ENCODE results near the gene KLC3.

Gene KLC3

DNA sequence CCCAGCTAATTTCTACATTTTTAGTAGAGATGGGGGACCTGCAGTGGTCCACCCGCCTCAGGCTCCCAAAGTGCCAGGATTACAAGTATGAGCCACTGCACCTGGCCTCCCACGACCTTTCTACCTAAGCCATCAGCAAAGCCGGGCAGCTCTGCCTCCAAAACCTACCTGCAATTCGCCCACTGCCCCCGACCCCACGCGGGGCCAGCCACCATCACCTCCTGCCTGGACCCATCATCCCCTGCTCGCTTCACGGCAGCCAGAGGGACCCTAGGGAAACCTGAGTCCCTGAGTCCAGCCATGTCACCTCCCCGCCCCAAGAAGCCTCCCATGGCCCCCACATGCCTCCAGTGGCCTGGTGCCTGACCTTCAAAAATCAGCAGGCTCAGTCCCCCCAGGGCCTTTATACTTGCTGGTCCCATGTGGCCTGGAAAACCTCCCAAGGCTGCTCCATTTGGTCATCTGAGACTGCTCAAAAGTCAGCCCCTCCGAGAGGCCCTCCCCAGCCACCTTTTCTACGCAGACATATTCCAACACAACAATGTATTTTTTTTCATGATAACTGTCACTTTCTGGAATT is 17.8 kb downstream of the KLC3 start:
- no peak overlapping the region for H3K27ac Mint-ChIP-seq
- no peaks in the 10 kb centered on the region for H3K9me3 Mint-ChIP-seq
- no peaks in the 10 kb centered on the region for H3K4me1 Mint-ChIP-seq
- ATAC-seq (replicated peaks), result no peak
- no peaks in the 10 kb centered on the region for H3K27me3 Mint-ChIP-seq
- H3K36me3 Mint-ChIP-seq, result peaks cover 61 to 76% of the 10 kb centered on the region in 2 donors
- H3K4me3 Mint-ChIP-seq, result no peak overlapping the region
- DNase-seq, result no peak

DNA sequence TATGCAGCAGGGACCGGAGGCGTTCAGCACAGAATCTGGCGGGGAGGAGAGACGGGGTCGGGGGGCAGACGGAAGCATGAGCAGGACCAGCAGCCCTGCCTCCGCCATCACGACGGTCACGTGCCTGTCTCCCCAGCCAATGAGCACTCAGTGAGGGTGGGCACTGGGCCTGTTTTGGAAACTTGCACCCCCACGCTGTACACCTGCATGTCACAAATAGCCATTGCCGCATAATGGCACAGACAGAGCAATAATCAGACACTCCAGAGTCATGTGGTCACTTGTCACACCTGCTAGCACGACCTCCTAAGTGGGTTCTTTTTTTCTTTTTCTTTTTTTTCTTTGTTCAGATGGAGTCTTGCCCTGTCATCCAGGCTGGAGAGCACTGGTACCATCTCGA is 21.1 kb downstream of the KLC3 start:
- Mint-ChIP-seq H3K36me3 (peaks cover 43 to 69% of the 10 kb centered on the region in 2 donors), H3K9me3 (no peaks in the 10 kb centered on the region), H3K27me3 (no peaks in the 10 kb centered on the region), H3K4me1 (no peaks in the 10 kb centered on the region), H3K27ac (peak overlapping the region; percentile 44), H3K4me3 (no peak overlapping the region)
- DNase-seq, result no peak
- no peak for ATAC-seq (replicated peaks)

DNA sequence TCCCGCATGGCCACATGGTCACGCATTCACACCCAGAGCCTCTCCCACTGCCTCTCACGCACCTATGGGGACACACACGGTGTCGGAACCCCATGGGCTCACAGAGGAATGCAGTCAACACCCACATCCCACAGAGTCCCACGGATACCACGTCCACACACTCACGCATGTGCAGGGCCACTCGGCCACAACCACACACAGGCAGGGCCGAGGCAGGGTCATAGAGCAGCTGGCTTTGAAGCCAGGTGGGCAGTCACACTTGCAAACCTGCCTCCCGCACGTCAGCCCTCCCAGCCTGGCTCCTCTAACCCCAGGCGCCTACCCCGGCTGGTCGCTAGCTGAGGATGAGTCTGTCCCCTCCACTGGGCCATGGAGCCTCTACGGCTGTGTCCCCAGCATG is 21.7 kb downstream of the KLC3 start:
- H3K27me3 Mint-ChIP-seq, result no peaks in the 10 kb centered on the region
- no peaks in the 10 kb centered on the region for H3K4me1 Mint-ChIP-seq
- H3K4me3 Mint-ChIP-seq, result no peak overlapping the region
- DNase-seq (no peak), ATAC-seq (replicated peaks) (no peak)
- H3K27ac Mint-ChIP-seq, result no peak overlapping the region
- no peaks in the 10 kb centered on the region for H3K9me3 Mint-ChIP-seq
- peaks cover 37 to 64% of the 10 kb centered on the region in 2 donors for H3K36me3 Mint-ChIP-seq

DNA sequence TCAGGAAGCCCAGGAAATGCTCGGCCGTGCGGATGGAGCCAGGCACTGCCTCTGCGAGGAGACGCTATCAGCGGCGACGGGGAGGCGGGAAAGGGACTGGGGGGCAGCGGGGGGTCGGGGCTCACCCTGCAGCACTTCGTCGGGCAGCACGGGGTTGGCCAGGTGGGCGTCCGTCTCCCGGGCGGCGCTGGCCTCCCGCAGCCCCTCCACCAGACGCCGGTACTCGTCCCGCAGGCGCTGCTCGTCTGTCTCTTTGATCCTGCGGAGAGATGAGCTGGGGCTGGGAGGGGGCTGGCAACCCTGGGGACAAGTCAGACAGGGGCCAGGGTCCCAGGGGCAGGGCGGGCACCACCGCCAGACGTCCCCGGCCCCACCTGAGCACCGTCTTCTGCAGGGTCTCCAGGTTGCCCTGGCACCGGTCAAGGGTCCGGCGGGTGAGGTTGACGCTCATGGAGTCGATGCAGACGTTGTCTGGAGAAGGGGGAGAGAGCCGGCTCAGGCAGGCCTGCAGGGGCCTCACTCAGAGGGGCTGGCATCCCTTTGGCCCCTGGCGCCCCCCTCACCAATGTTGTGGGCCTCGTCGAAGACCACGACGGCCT is 23.4 kb downstream of the KLC3 start:
- H3K27me3 Mint-ChIP-seq, result no peaks in the 10 kb centered on the region
- no peak for ATAC-seq (replicated peaks)
- no peak overlapping the region for H3K27ac Mint-ChIP-seq
- no peak for DNase-seq
- H3K4me3 Mint-ChIP-seq, result no peak overlapping the region
- H3K9me3 Mint-ChIP-seq, result no peaks in the 10 kb centered on the region
- H3K4me1 Mint-ChIP-seq, result peaks cover 2 to 9% of the 10 kb centered on the region in 2 donors
- peaks cover 33 to 57% of the 10 kb centered on the region in 2 donors for H3K36me3 Mint-ChIP-seq

DNA sequence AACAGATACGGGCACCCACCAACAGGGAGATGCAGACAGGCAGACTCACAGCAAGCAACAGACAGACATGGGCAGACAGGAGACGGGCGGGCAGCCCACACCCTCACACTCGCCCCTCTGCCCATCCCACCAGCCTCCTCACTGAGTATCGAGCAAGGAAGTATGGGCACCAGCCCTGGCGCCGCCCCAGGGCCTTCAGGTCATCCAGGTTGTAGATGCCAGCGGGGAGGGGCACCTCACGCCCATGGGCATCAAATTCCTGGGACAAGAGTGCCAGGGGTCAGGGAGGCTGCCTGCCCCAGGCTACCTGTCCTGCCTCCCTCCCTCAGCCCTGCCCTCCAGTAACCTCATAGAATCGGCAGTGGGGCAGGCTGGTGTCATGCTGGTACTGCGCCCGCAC is 24.1 kb downstream of the KLC3 start:
- ATAC-seq (replicated peaks) (no peak), DNase-seq (no peak)
- H3K4me1 Mint-ChIP-seq, result peaks cover 4 to 14% of the 10 kb centered on the region in 2 donors
- no peaks in the 10 kb centered on the region for H3K9me3 Mint-ChIP-seq
- peaks cover 26 to 51% of the 10 kb centered on the region in 2 donors for H3K36me3 Mint-ChIP-seq
- no peaks in the 10 kb centered on the region for H3K27me3 Mint-ChIP-seq
- no peak overlapping the region for H3K4me3 Mint-ChIP-seq
- H3K27ac Mint-ChIP-seq, result no peak overlapping the region

DNA sequence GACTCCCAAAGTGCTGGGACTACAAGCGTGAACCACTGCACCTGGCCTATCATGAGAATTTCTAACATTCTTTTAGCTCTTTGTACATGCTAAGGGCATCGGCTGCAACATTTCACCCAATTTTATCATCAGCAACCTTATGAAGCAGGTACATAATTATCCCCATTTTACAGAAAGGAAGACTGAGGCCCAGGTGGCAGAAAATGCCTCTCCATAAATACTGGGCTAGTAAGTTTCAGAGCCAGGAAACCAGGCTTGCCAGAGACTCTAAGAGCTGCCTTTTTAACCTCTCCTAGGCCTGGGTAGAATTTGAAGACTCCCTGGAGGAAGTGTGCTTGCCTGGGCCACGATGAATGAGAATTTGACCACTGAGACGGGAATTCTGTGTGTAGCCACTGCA is 27.6 kb downstream of the KLC3 start:
- no peak for DNase-seq
- Mint-ChIP-seq H3K4me3 (no peak overlapping the region), H3K27ac (no peak overlapping the region), H3K4me1 (peaks cover 6 to 23% of the 10 kb centered on the region in 2 donors), H3K9me3 (no peaks in the 10 kb centered on the region), H3K36me3 (peaks cover 13 to 28% of the 10 kb centered on the region in 2 donors), H3K27me3 (no peaks in the 10 kb centered on the region)
- ATAC-seq (replicated peaks), result no peak

DNA sequence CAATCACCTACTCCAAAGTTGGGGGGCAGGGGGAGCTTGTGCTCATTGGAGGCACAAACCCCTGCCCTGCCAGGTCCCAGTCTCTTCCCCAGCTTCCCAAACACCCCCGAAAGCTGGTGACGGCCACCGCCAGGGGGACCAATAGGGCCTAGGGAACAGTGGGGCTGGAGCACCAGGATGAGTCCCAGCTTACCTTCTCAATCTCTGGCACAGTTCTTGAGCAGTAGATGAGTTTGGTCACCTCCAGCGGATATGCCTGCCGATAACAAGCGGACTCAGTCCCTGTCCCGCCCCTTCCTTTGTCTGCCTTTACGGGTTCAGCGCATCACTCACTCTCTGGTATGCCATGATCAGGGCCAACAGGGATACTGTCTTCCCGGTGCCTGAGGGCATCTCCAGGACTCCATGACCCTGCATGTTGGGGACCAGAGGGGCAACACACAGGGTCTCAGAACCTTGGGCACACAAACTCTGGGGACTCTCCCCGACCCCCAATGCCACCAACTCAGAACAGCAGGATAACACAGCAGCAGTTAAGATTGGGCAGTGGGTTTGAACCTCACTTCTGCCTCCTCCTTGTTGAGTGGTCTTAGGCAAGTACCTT is 28.3 kb downstream of the KLC3 start:
- ATAC-seq (replicated peaks) (no peak), DNase-seq (no peak)
- H3K9me3 Mint-ChIP-seq, result no peaks in the 10 kb centered on the region
- H3K36me3 Mint-ChIP-seq, result peaks cover 11 to 25% of the 10 kb centered on the region in 2 donors
- peak overlapping the region; percentile 19 to 51 for H3K4me3 Mint-ChIP-seq
- peaks cover 4 to 5% of the 10 kb centered on the region in 2 donors for H3K27me3 Mint-ChIP-seq
- H3K27ac Mint-ChIP-seq, result no peak overlapping the region
- H3K4me1 Mint-ChIP-seq, result peaks cover 6 to 23% of the 10 kb centered on the region in 2 donors

DNA sequence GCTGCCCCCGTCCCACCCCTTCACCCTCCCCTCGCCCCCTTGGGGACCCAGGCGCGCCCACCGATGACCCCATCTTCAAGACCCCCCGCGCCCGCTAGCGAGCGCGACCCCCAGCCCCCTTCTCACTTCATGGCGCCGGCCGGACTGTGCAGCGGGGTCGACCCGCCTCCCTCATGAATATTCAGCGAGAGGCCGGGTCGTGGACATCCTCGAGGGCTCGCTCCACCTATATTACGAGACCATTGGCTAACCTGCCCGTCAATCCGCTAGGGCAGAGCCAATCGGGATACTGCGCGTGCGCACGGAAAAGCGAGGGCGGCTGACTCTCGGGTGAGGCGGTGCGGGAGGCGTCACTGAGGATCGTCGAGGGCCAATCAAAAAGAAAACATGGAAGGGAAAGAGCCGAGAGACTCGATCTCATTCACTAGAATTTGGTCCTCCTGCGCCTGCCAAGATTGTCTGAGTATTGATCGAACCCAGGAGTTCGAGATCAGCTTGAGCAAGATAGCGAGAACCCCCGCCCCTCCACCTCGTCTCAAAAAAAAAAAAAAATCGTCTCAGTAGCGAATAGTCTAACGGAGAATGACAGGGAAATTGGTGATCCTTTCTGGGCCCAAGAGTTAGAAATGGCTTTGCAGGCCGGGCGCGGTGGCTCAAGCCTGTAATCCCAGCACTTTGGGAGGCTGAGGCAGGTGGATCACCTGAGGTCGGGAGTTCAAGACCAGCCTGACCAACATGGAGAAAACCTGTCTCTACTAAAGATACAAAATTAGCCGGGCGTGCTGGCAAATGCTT is 30.1 kb downstream of the KLC3 start, which contains the start of gene ERCC2:
ERCC2 (minus strand) TSS at position 164 of the 795 bp plus-strand sequence; CDS start at position 131, 33 bp downstream.
- H3K4me1 Mint-ChIP-seq, result peaks cover 6 to 23% of the 10 kb centered on the region in 2 donors
- H3K27me3 Mint-ChIP-seq, result peaks cover 10 to 15% of the 10 kb centered on the region in 2 donors
- peak; percentile 100 for DNase-seq
- peak within 1 kb of the TSS; percentile 90 for H3K4me3 Mint-ChIP-seq
- H3K36me3 Mint-ChIP-seq, result peaks cover 4 to 14% of the 10 kb centered on the region in 2 donors
- H3K9me3 Mint-ChIP-seq, result no peaks in the 10 kb centered on the region
- ATAC-seq (replicated peaks), result peak; percentile 99
- H3K27ac Mint-ChIP-seq, result peak within 1 kb of the TSS; percentile 99

DNA sequence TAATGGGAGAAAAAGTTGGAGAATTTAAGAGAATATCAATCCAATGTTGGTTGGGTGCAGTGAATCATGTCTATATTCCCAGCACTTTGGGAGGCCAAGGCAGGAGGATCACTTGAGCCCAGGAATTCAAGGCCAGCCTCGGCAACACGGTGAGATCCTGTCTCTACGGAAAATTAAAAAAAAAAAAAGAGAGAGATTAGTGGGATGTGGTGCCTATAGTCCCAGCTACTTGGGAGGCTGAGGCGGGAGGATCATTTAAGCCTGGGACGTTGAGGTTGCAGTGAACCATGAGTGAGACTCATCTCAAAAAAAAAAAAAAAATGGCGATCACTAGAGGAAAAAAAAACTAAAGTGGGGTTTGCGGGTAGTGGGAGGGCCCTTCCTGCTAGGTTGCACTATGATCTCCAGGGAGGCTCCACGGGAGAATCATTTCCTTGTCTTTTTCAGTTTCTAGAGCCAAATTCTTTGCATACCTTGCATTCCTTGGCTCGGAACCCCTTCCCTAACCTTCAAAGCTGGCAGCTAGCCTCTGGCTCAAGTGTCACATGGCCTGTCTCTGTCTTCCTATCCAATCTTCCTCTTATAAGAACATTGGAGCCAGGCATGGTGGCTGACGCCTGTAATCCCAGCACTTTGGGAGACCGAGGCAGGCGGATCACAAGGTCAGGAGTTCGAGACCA is 35.6 kb downstream of the KLC3 start:
- H3K27ac Mint-ChIP-seq, result no peak overlapping the region
- H3K27me3 Mint-ChIP-seq, result peaks cover 10 to 15% of the 10 kb centered on the region in 2 donors
- H3K9me3 Mint-ChIP-seq, result no peaks in the 10 kb centered on the region
- DNase-seq (no peak), ATAC-seq (replicated peaks) (no peak)
- no peaks in the 10 kb centered on the region for H3K36me3 Mint-ChIP-seq
- no peak overlapping the region for H3K4me3 Mint-ChIP-seq
- no peaks in the 10 kb centered on the region for H3K4me1 Mint-ChIP-seq

DNA sequence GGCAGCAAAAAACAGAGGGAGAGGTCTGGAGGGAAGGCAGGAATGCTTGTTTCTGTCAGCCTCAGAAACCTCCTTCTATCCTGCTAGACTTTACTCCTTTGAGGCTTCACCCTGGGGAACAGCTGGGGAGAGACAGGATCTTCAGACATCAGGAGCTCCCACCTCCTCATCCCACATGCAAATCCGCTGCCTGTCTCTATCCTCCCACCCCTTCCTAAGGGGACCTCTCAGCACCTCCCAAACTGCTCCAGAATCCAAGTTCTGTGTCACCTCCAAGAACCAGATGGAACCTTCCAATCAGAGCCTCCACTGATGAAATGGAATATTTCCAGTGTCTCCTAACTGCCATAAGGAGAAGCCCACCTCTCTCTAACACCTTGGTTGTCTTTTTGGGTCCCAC is 39.6 kb downstream of the KLC3 start:
- no peaks in the 10 kb centered on the region for H3K36me3 Mint-ChIP-seq
- ATAC-seq (replicated peaks) (no peak), DNase-seq (no peak)
- no peak overlapping the region for H3K4me3 Mint-ChIP-seq
- H3K4me1 Mint-ChIP-seq, result peaks cover 0 to 4% of the 10 kb centered on the region in 2 donors
- H3K27ac Mint-ChIP-seq, result no peak overlapping the region
- H3K9me3 Mint-ChIP-seq, result no peaks in the 10 kb centered on the region
- peaks cover 4 to 18% of the 10 kb centered on the region in 2 donors for H3K27me3 Mint-ChIP-seq

DNA sequence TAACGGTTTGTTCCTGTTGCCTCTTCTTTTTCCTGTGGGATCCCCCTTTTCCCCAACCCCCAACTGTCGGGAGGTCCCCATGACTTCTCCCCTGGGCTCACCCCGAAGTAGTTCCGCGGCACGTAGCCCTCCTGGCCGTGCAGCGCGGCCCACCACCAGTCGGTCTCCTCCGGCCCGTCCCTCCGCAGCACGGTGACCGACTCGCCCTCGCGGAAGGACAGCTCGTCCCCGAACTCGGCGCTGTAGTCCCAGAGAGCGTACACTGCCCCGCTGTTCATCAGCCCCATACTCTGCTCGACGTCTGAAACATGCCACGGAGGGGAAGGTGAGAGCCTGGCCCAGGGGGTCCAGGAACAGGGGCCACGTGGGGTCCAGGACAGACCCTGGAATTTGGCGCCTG is 41.9 kb downstream of the KLC3 start:
- Mint-ChIP-seq H3K27me3 (peaks cover 15 to 36% of the 10 kb centered on the region in 2 donors), H3K9me3 (no peaks in the 10 kb centered on the region), H3K36me3 (no peaks in the 10 kb centered on the region), H3K4me1 (peaks cover 3 to 16% of the 10 kb centered on the region in 2 donors), H3K27ac (no peak overlapping the region), H3K4me3 (no peak overlapping the region)
- DNase-seq (no peak), ATAC-seq (replicated peaks) (no peak)

DNA sequence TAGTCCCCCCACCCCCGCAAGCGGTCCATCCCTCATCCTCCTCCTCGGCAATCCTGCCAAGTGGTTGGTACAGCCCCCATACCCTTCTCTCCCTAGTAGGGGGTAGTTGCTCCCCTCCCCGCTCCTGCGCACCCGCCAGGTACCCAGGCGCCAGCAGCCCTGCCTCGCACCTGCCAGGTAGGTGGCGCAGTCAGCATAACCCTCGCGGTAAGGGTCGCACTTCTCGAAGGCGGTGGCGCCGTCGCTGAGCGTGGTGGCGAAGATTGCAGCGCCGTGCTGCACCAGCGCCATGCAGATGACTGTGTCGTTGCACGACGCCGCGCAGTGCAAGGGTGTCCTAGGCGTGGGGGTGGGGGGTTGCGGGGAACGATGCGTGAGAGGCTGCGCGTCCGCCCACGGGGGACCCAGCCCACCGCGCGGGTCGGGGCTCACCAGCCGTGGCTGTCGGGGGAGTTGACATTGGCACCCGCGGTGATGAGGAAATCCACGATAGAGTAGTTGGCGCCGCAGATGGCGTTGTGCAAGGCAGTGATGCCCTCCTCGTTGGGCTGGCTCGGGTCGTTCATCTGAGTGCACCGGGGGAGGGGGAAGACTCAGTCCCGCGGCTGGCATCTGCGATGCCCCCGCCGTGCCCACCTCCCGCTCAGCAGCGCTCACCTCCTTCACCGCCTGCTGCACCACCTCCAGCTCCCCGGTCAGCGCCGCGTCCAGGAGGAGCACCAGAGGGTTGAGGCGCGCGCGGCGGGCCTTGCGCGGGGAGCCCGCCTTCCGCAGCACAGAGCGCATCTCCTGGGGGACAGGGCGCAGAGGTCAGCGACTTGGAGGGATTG is 45.1 kb downstream of the KLC3 start:
- no peaks in the 10 kb centered on the region for H3K9me3 Mint-ChIP-seq
- no peak for DNase-seq
- H3K27ac Mint-ChIP-seq, result peak overlapping the region; percentile 20
- ATAC-seq (replicated peaks), result no peak
- peaks cover 15 to 36% of the 10 kb centered on the region in 2 donors for H3K27me3 Mint-ChIP-seq
- no peaks in the 10 kb centered on the region for H3K36me3 Mint-ChIP-seq
- peaks cover 3 to 16% of the 10 kb centered on the region in 2 donors for H3K4me1 Mint-ChIP-seq
- H3K4me3 Mint-ChIP-seq, result no peak overlapping the region

DNA sequence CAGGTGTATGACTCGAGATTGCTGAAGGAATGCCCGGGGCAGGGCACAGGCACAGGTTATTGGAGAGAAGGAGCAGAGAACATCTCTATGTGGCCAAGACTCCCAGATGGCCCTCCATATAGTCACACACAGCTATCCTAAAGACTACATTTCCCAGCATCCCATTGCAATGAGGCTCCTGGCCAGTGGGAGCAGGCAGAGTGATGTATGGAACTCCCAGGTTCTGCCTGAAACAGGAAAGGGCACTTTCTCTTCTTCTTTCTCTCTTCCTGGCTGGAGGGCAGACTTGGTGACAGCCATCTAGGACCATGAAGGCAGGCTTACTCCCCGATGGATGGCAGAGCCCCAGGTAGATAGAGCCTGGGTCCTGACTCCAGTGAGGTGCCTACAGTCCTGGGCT is 50.8 kb downstream of the KLC3 start:
- no peak for DNase-seq
- Mint-ChIP-seq H3K9me3 (no peaks in the 10 kb centered on the region), H3K36me3 (no peaks in the 10 kb centered on the region), H3K27ac (no peak overlapping the region), H3K27me3 (peaks cover 14 to 20% of the 10 kb centered on the region in 2 donors), H3K4me3 (no peak overlapping the region), H3K4me1 (peaks cover 5 to 10% of the 10 kb centered on the region in 2 donors)
- peak; percentile 68 to 70 for ATAC-seq (replicated peaks)
